ENCODE data around the gene FRMD6.
"Not testable (repeated sequence)": the region's sequence is repeated elsewhere in the genome, so short reads cannot be mapped to it uniquely, and the experiment has no call there.

Gene FRMD6

GRCh38 chr14:51717766-51718165 lies 66.1 kb downstream of the FRMD6 start:
- DNase-seq (ENCODE audit: low read depth in 1 of 2, low spot score in 1 of 2): no peak

GRCh38 chr14:51719955-51720354 lies 68.2 kb downstream of the FRMD6 start:
- no peak for DNase-seq (ENCODE audit: low read depth in 1 of 2, low spot score in 1 of 2)

- DNase-seq (ENCODE audit: low read depth in 1 of 2, low spot score in 1 of 2): no peak
Observed at GRCh38 chr14:51723990-51724389, 72.3 kb downstream of the FRMD6 start.

- no peak for DNase-seq (ENCODE audit: low read depth in 1 of 2, low spot score in 1 of 2)
Observed at GRCh38 chr14:51724650-51725049, 72.9 kb downstream of the FRMD6 start.

- DNase-seq (ENCODE audit: low read depth in 1 of 2, low spot score in 1 of 2): no peak
Observed at GRCh38 chr14:51725061-51725460, 73.4 kb downstream of the FRMD6 start.

GRCh38 chr14:51726166-51726899 lies 74.6 kb downstream of the FRMD6 start:
- DNase-seq (ENCODE audit: low read depth in 1 of 2, low spot score in 1 of 2): no peak

- no peak for DNase-seq (ENCODE audit: low read depth in 1 of 2, low spot score in 1 of 2)
Observed at GRCh38 chr14:51727526-51727925, 75.8 kb downstream of the FRMD6 start.

- no peak for DNase-seq (ENCODE audit: low read depth in 1 of 2, low spot score in 1 of 2)
Observed at GRCh38 chr14:51730098-51730497, 78.4 kb downstream of the FRMD6 start.

- no peak for DNase-seq (ENCODE audit: low read depth in 1 of 2, low spot score in 1 of 2)
Observed at GRCh38 chr14:51730684-51731083, 79.0 kb downstream of the FRMD6 start.

GRCh38 chr14:51732494-51733112 lies 80.9 kb downstream of the FRMD6 start:
- no peak for DNase-seq (ENCODE audit: low read depth in 1 of 2, low spot score in 1 of 2)

- DNase-seq (ENCODE audit: low read depth in 1 of 2, low spot score in 1 of 2): no peak
Observed at GRCh38 chr14:51733147-51733546, 81.4 kb downstream of the FRMD6 start.

- no peak for DNase-seq (ENCODE audit: low read depth in 1 of 2, low spot score in 1 of 2)
Observed at GRCh38 chr14:51735851-51736250, 84.1 kb downstream of the FRMD6 start.

- no peak for DNase-seq (ENCODE audit: low read depth in 1 of 2, low spot score in 1 of 2)
Observed at GRCh38 chr14:51738754-51739153, 87.0 kb downstream of the FRMD6 start.

GRCh38 chr14:51743588-51744000 lies 91.9 kb downstream of the FRMD6 start:
- no peak for DNase-seq (ENCODE audit: low read depth in 1 of 2, low spot score in 1 of 2)

- DNase-seq (ENCODE audit: low read depth in 1 of 2, low spot score in 1 of 2): no peak
Observed at GRCh38 chr14:51744372-51745130, 92.8 kb downstream of the FRMD6 start.

GRCh38 chr14:51746823-51747222 lies 95.1 kb downstream of the FRMD6 start:
- not testable (repeated sequence) for DNase-seq (ENCODE audit: low read depth in 1 of 2, low spot score in 1 of 2)

- DNase-seq (ENCODE audit: low read depth in 1 of 2, low spot score in 1 of 2): no peak
Observed at GRCh38 chr14:51750542-51750941, 98.8 kb downstream of the FRMD6 start.

- not testable (repeated sequence) for DNase-seq (ENCODE audit: low read depth in 1 of 2, low spot score in 1 of 2)
Observed at GRCh38 chr14:51751611-51752345, 100.1 kb downstream of the FRMD6 start.

GRCh38 chr14:51757756-51758155 lies 106.0 kb downstream of the FRMD6 start:
- DNase-seq (ENCODE audit: low read depth in 1 of 2, low spot score in 1 of 2): not testable (repeated sequence)

GRCh38 chr14:51759950-51760349 lies 108.2 kb downstream of the FRMD6 start:
- DNase-seq (ENCODE audit: low read depth in 1 of 2, low spot score in 1 of 2): no peak

GRCh38 chr14:51765726-51766125 lies 114.0 kb downstream of the FRMD6 start:
- DNase-seq (ENCODE audit: low read depth in 1 of 2, low spot score in 1 of 2): not testable (repeated sequence)

Data from stimulated activated CD4-positive, alpha-beta T cell treated with anti-CD3 and anti-CD28 coated beads, Interleukin-15, amount 100 ng/mL, for 1 hour (primary cell).